Upper lobe of left lung (tissue), 4 donors: ENCODE data around the gene GNAZ.

Experiments
- POLR2A ChIP-seq, 4 donors: fragments of 450-650 bp; IDR thresholded peaks; one replicate each; pipeline ENCODE4 v1.5.1; 2016 to 2017; ENCODE audit warnings: antibody characterized with exemption in 4 of 4, mild to moderate bottlenecking in 2 of 4
- TF ChIP-seq, protein P1 (sequence below), 6 experiments: fragments of 450-650 bp in 4 of 6; fragments of 200-600 bp in 2 of 6; sonication (generic) in 2 of 6; IDR thresholded peaks; one replicate each; pipeline ENCODE4 v1.5.1; 2016 to 2019; ENCODE audit warnings: antibody characterized with exemption in 6 of 6

DNA sequence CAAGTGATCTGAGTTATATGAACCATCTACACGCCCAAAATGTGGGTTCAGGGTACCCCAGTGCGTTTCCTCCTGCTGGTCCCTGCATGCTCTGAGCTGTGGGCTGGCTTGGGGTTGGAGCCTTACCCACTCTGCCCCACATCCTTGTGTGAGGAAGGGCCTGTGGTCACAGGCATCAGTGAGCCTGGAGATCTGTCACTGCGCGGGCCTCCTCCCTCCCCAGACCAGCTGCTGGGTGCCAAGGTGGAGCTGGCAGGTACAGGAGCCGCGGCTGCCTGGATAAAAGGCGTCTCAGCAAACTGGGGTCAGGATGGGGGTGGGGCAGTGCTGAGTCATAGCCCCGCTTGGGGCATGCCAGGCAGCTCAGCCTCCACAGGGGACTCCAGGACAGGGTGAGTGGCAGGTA, 17.9 kb downstream of the GNAZ start:
- TF ChIP-seq, protein P1, sequence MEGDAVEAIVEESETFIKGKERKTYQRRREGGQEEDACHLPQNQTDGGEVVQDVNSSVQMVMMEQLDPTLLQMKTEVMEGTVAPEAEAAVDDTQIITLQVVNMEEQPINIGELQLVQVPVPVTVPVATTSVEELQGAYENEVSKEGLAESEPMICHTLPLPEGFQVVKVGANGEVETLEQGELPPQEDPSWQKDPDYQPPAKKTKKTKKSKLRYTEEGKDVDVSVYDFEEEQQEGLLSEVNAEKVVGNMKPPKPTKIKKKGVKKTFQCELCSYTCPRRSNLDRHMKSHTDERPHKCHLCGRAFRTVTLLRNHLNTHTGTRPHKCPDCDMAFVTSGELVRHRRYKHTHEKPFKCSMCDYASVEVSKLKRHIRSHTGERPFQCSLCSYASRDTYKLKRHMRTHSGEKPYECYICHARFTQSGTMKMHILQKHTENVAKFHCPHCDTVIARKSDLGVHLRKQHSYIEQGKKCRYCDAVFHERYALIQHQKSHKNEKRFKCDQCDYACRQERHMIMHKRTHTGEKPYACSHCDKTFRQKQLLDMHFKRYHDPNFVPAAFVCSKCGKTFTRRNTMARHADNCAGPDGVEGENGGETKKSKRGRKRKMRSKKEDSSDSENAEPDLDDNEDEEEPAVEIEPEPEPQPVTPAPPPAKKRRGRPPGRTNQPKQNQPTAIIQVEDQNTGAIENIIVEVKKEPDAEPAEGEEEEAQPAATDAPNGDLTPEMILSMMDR (IDR thresholded peaks at IDR 0.05) = no peak
- TF ChIP-seq POLR2A (IDR thresholded peaks at IDR 0.05) = no peak
